DOHH2 (cell line): ENCODE measurements around the gene ARID1B.
A peak's percentile ranks its signal among the peaks of the same experiment; 100 is the strongest.

ENCODE experiments used
- H3F3A ChIP-seq: fragments of 200-600 bp; sonication (generic), shearing (Covaris generic); 2 replicates; pipeline ENCODE4 v1.6.0; 2016; ENCODE audit warnings: antibody characterized with exemption, mild to moderate bottlenecking; ENCODE audit not compliant: control insufficient read depth, insufficient read depth
- H3K27ac ChIP-seq: fragments of 200-600 bp; sonication (generic); 2 replicates; pipeline ENCODE4 v1.5.1; 2014; ENCODE audit warnings: low read depth, mild to moderate bottlenecking, low read length, moderate library complexity
- H3K27me3 ChIP-seq: fragments of 200-600 bp; sonication (generic); 2 replicates; pipeline ENCODE4 v1.6.1; 2014; ENCODE audit warnings: mild to moderate bottlenecking, low read length, mixed read lengths; ENCODE audit not compliant: control insufficient read depth
- H3K36me3 ChIP-seq: fragments of 200-600 bp; sonication (generic); 2 replicates; pipeline ENCODE4 v1.6.1; 2014; ENCODE audit warnings: mild to moderate bottlenecking, low read length, moderate library complexity, mixed read lengths; ENCODE audit not compliant: control insufficient read depth
- H3K4me1 ChIP-seq: fragments of 200-600 bp; sonication (generic); 2 replicates; pipeline ENCODE4 v1.6.1; 2014; ENCODE audit warnings: mild to moderate bottlenecking, low read length, mixed read lengths; ENCODE audit not compliant: control insufficient read depth
- H3K4me2 ChIP-seq: fragments of 200-600 bp; sonication (generic); 2 replicates; pipeline ENCODE4 v1.6.0; 2014; ENCODE audit warnings: mild to moderate bottlenecking, low read length, moderate library complexity
- H3K4me3 ChIP-seq: fragments of 200-600 bp; sonication (generic); 2 replicates; pipeline ENCODE4 v1.5.1; 2014; ENCODE audit warnings: mild to moderate bottlenecking, low read length, mixed read lengths
- H3K79me2 ChIP-seq: fragments of 200-600 bp; sonication (generic); 2 replicates; pipeline ENCODE4 v1.6.1; 2014; ENCODE audit warnings: mild to moderate bottlenecking, low read length, mixed read lengths; ENCODE audit not compliant: control insufficient read depth
- H3K9me2 ChIP-seq: fragments of 200-600 bp; sonication (generic); replicated peaks from 2 replicates; pipeline ENCODE4 v1.6.1; 2014; ENCODE audit warnings: mild to moderate bottlenecking, low read length, mixed read lengths; ENCODE audit not compliant: control insufficient read depth
- H3K9me3 ChIP-seq: fragments of 200-600 bp; sonication (generic); 2 replicates; pipeline ENCODE4 v1.6.1; 2014; ENCODE audit warnings: antibody characterized with exemption, low read length, mixed read lengths; ENCODE audit not compliant: control insufficient read depth, insufficient read depth
- H4K20me1 ChIP-seq: fragments of 200-600 bp; sonication (generic); 2 replicates; pipeline ENCODE4 v1.6.0; 2014; ENCODE audit warnings: low read depth, mild to moderate bottlenecking, antibody characterized with exemption, low read length, moderate library complexity; ENCODE audit not compliant: control insufficient read depth, insufficient read depth
- EZH2phosphoT487 ChIP-seq: fragments of 200-600 bp; sonication (generic); IDR thresholded peaks from 2 replicates; pipeline ENCODE4 v1.6.1; 2017; ENCODE audit warnings: borderline replicate concordance, mild to moderate bottlenecking, antibody characterized with exemption, low read length, moderate library complexity, mixed read lengths
- TF ChIP-seq, protein P1 (sequence below): fragments of 200-600 bp; sonication (generic); IDR thresholded peaks from one replicate; pipeline ENCODE4 v1.5.1; 2014; ENCODE audit warnings: antibody characterized with exemption, mild to moderate bottlenecking, low read depth, low read length; ENCODE audit not compliant: poor library complexity, severe bottlenecking

The ARID1B gene

DNA sequence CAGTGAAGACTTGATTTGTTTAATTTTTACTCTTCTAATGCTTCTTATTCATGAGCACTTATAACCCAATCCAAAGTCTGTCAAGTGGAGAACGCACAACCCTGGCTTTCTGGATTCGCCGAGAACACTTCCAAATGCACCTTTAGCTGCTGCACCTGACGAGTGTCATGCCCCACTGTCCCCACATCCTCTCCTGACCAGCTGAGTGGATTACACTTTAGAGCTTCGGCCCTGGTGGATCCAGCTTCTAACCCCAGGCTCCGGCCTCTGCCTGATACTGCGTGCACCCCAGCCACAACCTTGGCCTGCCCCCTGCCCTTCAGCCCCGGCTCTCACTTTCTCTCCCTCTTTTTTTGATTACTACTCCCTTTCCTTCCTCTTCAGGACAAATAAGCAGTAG is 287.3 kb downstream of the ARID1B start:
- H3F3A ChIP-seq, result no peaks in the 10 kb centered on the region
- no peak overlapping the region; the same call in 1 of the 2 replicates for H3K4me3 ChIP-seq
- H3K4me1 ChIP-seq, result peaks cover 66% of the 10 kb centered on the region
- TF ChIP-seq, protein P1, sequence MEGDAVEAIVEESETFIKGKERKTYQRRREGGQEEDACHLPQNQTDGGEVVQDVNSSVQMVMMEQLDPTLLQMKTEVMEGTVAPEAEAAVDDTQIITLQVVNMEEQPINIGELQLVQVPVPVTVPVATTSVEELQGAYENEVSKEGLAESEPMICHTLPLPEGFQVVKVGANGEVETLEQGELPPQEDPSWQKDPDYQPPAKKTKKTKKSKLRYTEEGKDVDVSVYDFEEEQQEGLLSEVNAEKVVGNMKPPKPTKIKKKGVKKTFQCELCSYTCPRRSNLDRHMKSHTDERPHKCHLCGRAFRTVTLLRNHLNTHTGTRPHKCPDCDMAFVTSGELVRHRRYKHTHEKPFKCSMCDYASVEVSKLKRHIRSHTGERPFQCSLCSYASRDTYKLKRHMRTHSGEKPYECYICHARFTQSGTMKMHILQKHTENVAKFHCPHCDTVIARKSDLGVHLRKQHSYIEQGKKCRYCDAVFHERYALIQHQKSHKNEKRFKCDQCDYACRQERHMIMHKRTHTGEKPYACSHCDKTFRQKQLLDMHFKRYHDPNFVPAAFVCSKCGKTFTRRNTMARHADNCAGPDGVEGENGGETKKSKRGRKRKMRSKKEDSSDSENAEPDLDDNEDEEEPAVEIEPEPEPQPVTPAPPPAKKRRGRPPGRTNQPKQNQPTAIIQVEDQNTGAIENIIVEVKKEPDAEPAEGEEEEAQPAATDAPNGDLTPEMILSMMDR, result no peak
- no peak for TF ChIP-seq EZH2phosphoT487
- H4K20me1 ChIP-seq, result peaks cover 4% of the 10 kb centered on the region; the same call in 1 of the 2 replicates
- no peak overlapping the region for H3K27ac ChIP-seq
- peaks cover 66% of the 10 kb centered on the region for H3K79me2 ChIP-seq
- peak overlapping the region; percentile 32 for H3K4me2 ChIP-seq
- no peaks in the 10 kb centered on the region for H3K9me2 ChIP-seq
- no peaks in the 10 kb centered on the region for H3K27me3 ChIP-seq
- peaks cover 10% of the 10 kb centered on the region for H3K36me3 ChIP-seq
- H3K9me3 ChIP-seq, result no peaks in the 10 kb centered on the region

GRCh38 chr6:157065366-157065765 is 288.2 kb downstream of the ARID1B start:
- no peak for TF ChIP-seq EZH2phosphoT487
- TF ChIP-seq, protein P1, result no peak
- Histone ChIP-seq H4K20me1 (peaks cover 4% of the 10 kb centered on the region; the same call in 1 of the 2 replicates), H3K4me1 (peaks cover 72% of the 10 kb centered on the region), H3K9me3 (no peaks in the 10 kb centered on the region), H3K4me2 (no peak overlapping the region), H3K79me2 (peaks cover 67% of the 10 kb centered on the region), H3K4me3 (no peak overlapping the region), H3K27ac (no peak overlapping the region), H3F3A (no peaks in the 10 kb centered on the region), H3K27me3 (no peaks in the 10 kb centered on the region), H3K36me3 (peaks cover 10% of the 10 kb centered on the region), H3K9me2 (no peaks in the 10 kb centered on the region)

DNA sequence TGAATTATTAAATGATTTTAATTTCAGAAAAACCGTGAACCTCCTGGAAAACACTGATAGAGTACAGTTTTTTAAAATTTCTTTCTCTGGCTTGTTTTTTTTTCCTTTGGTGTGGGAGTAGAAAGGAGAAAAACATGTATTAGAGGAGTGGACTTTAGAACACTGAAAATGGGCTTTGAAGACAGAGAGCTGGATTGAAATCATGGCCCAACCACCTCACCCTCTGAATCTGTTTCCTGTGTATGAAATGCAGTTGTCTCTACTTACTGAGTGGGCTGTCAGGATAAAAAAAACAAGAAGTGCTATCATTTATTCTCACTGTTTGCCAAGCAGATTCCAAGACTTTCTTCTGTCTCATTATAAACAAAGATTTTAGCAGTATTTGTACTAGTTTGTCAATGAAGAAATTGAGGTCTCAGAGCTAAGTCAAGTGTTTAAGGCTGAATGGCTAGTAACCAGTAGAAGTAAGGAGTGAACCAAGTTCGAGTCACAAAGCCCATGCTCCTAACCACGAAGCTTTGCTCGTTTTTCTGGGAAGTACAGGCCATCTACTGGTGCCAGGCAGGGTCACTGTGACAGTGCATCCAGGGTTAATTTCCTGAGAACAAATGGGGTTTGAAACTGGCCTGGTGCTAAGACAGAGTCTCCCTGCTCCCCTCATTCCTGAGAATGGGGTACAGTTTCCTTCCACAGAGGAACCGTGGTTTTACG is 289.8 kb downstream of the ARID1B start:
- Histone ChIP-seq H4K20me1 (peaks cover 4% of the 10 kb centered on the region; the same call in 1 of the 2 replicates), H3F3A (0 out of 2 replicates have a peak, but pooled peaks cover 4% of the 10 kb centered on the region), H3K4me3 (peak overlapping the region; percentile 18; the same call in 1 of the 2 replicates), H3K27ac (no peak overlapping the region; the same call in 1 of the 2 replicates), H3K79me2 (peaks cover 78% of the 10 kb centered on the region), H3K4me2 (peak overlapping the region; percentile 54), H3K36me3 (peaks cover 13% of the 10 kb centered on the region), H3K9me2 (no peaks in the 10 kb centered on the region), H3K27me3 (no peaks in the 10 kb centered on the region), H3K4me1 (peaks cover 88% of the 10 kb centered on the region), H3K9me3 (no peaks in the 10 kb centered on the region)
- no peak for TF ChIP-seq EZH2phosphoT487
- TF ChIP-seq, protein P1, result no peak
